ENCODE data around the gene DNASE1. TPM values are rescaled to one million over a fixed set of nuclear protein-coding genes. Genes with fewer than 3 reads are reported as not detected.

The DNASE1 gene
- polyA plus RNA-seq, 1 experiment: 10.9 TPM

GRCh38 chr16:3691761-3692160 lies 37.3 kb downstream of the DNASE1 start:
- Histone ChIP-seq H3K36me3 (ENCODE audit: control insufficient read depth, insufficient read depth, low read length) (peaks cover 6% of the 10 kb centered on the region; the same call in 1 of the 2 replicates), H3K4me3 (ENCODE audit: low read depth, low read length) (no peak overlapping the region), H3K27me3 (ENCODE audit: control insufficient read depth, insufficient read depth, low read length) (no peaks in the 10 kb centered on the region)
- no peak for DNase-seq (ENCODE audit: low read depth)
- no peak for TF ChIP-seq CTCF (IDR thresholded peaks at IDR 0.05; ENCODE audit: insufficient read depth, low read depth, low read length)
- ChIA-PET CTCF (interaction anchor here (1.7 to 2.4 kb wide), 2 partner anchors 29 to 185 kb away, joined by 3 to 20 read pairs; no protein-coding TSS in a partner anchor), POLR2A (interaction anchor here (1.2 kb wide), 1 partner anchor 9 kb away, joined by 3 read pairs; no protein-coding TSS in a partner anchor)

GRCh38 chr16:3694051-3694450 lies 39.6 kb downstream of the DNASE1 start:
- no peaks in the 10 kb centered on the region for H3K36me3 ChIP-seq (ENCODE audit: control insufficient read depth, insufficient read depth, low read length)
- DNase-seq (ENCODE audit: low read depth): no peak
- ChIA-PET POLR2A (no interaction called here), CTCF (no interaction called here)
- TF ChIP-seq CTCF (IDR thresholded peaks at IDR 0.05; ENCODE audit: insufficient read depth, low read depth, low read length): no peak
- H3K27me3 ChIP-seq (ENCODE audit: control insufficient read depth, insufficient read depth, low read length): no peaks in the 10 kb centered on the region
- no peak overlapping the region for H3K4me3 ChIP-seq (ENCODE audit: low read depth, low read length)

- TF ChIP-seq CTCF (IDR thresholded peaks at IDR 0.05; ENCODE audit: insufficient read depth, low read depth, low read length): no peak
- Histone ChIP-seq H3K4me3 (ENCODE audit: low read depth, low read length) (no peak overlapping the region), H3K27me3 (ENCODE audit: control insufficient read depth, insufficient read depth, low read length) (no peaks in the 10 kb centered on the region), H3K36me3 (ENCODE audit: control insufficient read depth, insufficient read depth, low read length) (no peaks in the 10 kb centered on the region)
- POLR2A ChIA-PET: no interaction called here
- CTCF ChIA-PET: interaction anchor here (0.5 kb wide), 1 partner anchor 20 kb away, joined by 3 read pairs; no protein-coding TSS in a partner anchor
- no peak for DNase-seq (ENCODE audit: low read depth)
Observed at GRCh38 chr16:3695610-3696369, 41.3 kb downstream of the DNASE1 start.

GRCh38 chr16:3696425-3697218 lies 42.1 kb downstream of the DNASE1 start:
- Histone ChIP-seq H3K4me3 (ENCODE audit: low read depth, low read length) (no peak overlapping the region), H3K36me3 (ENCODE audit: control insufficient read depth, insufficient read depth, low read length) (no peaks in the 10 kb centered on the region), H3K27me3 (ENCODE audit: control insufficient read depth, insufficient read depth, low read length) (no peaks in the 10 kb centered on the region)
- no peak for TF ChIP-seq CTCF (IDR thresholded peaks at IDR 0.05; ENCODE audit: insufficient read depth, low read depth, low read length)
- POLR2A ChIA-PET: no interaction called here
- CTCF ChIA-PET: no interaction called here
- DNase-seq (ENCODE audit: low read depth): peak; percentile 86

GRCh38 chr16:3698941-3699340 lies 44.5 kb downstream of the DNASE1 start:
- peaks cover 3% of the 10 kb centered on the region; the same call in 1 of the 2 replicates for H3K36me3 ChIP-seq (ENCODE audit: control insufficient read depth, insufficient read depth, low read length)
- TF ChIP-seq CTCF (IDR thresholded peaks at IDR 0.05; ENCODE audit: insufficient read depth, low read depth, low read length): no peak
- ChIA-PET CTCF (interaction anchor here (3.0 kb wide), 1 partner anchor 8 kb away, joined by 17 read pairs; no protein-coding TSS in a partner anchor), POLR2A (no interaction called here)
- DNase-seq (ENCODE audit: low read depth): no peak
- H3K4me3 ChIP-seq (ENCODE audit: low read depth, low read length): no peak overlapping the region
- H3K27me3 ChIP-seq (ENCODE audit: control insufficient read depth, insufficient read depth, low read length): no peaks in the 10 kb centered on the region

All from BJ (cell line).